Hepatic stellate cell (primary cell): Measurements from ENCODE around the gene KLRD1.
"Not testable (repeated sequence)": the region's sequence is repeated elsewhere in the genome, so short reads cannot be mapped to it uniquely, and the experiment has no call there.

Source experiments
- DNase-seq: peaks from one replicate; pipeline ENCODE4 v3.0.0; 2011; ENCODE audit warnings: low spot score

KLRD1 gene

DNA sequence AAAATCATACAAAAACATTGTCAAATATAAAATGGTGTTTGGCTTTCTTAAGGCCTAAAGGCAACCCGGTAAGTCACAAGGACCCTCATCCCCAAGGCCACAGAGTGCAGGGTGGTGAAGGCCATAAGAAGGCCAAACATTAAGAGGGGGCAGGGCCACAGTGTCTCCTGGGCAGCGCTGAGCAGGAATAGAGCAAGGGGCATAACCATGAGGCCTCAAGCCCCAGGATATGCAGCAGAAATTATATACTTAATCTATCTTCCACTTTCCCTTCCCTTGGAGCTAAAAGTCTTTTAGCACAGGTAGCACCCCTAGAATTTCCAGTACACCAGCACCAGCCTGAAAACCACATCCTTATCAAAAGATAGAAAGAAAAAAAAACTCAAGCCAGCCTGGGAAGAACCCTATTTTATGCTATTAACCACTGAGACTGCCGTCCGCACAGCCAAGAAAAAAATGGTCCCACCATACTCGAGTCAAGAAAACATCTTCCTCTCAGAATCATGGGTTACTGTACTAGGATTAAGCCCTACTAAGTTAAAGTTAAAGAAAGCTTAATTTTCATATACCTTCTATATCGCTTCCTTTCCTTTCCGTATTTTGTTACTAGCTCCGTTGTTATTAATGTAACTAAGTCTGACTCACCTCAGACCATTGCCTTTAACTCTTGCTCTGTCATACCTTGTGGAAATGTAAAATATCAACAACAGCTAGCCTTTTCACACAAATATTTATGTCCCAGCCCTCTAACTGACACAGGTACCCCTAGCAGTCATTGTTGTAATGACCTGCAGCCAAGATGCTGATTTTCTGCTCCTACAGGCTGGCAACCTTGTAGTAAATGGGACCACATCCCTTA lies 62.1 kb downstream of the KLRD1 start:
- no peak for DNase-seq

DNA sequence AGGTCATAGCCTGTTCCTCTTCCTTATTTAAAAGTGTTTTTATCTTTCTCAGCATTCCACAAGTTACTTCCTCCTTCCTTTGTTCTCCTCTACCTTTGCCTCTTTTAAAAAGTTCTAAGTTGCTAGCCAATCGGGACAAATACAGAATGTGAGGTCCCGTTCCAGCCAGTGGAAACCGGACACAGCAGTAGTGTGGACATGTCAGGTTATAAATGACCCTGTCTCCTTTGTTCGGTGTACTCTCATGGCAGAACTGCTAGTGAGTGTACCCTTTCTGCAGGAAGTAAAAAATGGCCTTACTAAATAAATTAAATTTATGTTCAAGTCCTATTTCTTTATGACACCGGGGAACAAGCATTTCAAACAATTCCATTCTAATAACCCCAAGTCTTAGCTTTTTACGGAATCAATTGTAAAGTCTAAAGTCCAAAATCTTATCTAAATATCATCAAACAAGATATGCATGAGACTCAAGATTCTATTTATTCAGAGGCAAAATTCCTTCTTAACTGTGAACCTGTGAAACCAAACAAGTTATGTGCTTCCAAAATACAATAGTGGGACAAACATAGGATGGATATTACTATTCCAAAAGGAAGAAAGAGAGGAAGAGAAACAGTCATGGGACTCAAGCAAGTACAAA lies 64.3 kb downstream of the KLRD1 start:
- DNase-seq = not testable (repeated sequence)

DNA sequence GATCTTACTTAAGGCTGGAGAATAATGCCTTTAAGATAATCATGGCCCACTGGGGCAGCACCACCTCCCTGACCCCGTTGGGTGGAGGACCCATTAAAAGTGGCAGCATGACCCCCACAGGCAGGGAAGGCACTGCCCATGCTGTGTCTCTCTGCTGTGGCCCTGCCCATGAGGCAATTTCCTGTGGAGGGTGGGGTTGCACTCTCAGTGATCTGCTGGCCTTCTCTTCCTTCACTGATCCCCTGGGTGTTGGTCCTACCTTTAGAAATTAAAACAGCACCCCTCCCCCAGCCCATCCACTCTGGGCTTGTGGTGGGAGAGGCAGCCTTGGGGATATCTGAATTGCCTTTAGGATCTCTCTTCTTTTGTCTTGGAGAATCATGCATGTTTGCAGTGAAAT lies 64.9 kb downstream of the KLRD1 start:
- DNase-seq = no peak

DNA sequence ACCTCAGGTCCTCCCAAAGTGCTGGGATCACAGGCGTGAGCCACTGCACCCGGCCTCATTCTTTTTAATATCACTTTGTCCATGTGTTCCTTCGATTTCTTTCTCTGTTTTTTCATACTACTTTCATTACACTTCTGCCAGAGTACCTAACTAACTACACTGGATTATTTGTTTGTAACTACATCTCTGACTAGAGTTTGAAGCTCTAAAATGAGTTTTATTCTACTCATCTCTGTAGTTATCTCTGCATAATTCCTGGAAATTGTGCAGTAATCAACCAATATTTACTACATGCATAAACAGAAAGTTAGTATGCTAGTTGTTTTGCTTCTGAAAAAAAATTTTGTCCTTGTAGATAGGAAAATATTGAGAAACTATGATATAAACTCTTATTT lies 67.0 kb downstream of the KLRD1 start:
- DNase-seq = no peak

DNA sequence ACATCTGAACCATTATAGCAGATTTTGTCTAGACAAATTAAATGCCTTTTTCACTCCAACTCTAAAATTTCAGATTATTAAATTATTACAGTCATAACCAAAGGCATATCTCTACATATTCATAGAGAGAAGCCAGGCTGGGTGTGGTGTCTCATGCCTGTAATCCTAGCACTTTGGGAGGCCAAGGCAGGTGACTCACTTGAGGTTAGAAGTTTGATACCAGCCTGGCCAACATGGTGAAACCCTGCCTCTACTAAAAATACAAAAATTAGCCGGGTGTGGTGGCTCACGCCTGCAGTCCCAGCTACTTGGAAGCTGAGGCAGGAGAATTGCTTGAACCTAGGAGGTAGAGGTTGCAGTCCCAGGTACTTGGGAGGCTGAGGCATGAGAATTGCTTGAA lies 71.1 kb downstream of the KLRD1 start:
- not testable (repeated sequence) for DNase-seq
